Activated T-cell treated with anti-CD3 and anti-CD28 coated beads, Interleukin-2, amount 50 U/mL, for 4 hours (primary cell): ENCODE data around the gene PAM16. TPM values are rescaled to one million over a fixed set of nuclear protein-coding genes. Genes with fewer than 3 reads are reported as not detected.
"Not testable (repeated sequence)": the region's sequence is repeated elsewhere in the genome, so short reads cannot be mapped to it uniquely, and the experiment has no call there.

Source experiments
- ATAC-seq, 2 donors: fragments of 200-7000 bp; cut with Tn5 transposase; one replicate each; pipeline ENCODE4 v1.10.0; 2021
- DNase-seq: peaks from one replicate; pipeline ENCODE4 v3.0.0-alpha.2; 2020
- H3K27me3 Mint-ChIP-seq: one replicate; pipeline ENCODE4 v1.8.0; 2021; ENCODE audit warnings: low read depth, mixed read lengths
- H3K36me3 Mint-ChIP-seq: one replicate; pipeline ENCODE4 v1.8.0; 2022; ENCODE audit warnings: mixed read lengths; ENCODE audit not compliant: insufficient read depth
- H3K4me1 Mint-ChIP-seq: one replicate; pipeline ENCODE4 v1.8.0; 2021; ENCODE audit warnings: low read depth, mixed read lengths
- H3K4me3 Mint-ChIP-seq: one replicate; pipeline ENCODE4 v1.8.0; 2021; ENCODE audit warnings: mild to moderate bottlenecking, moderate library complexity, mixed read lengths
- H3K9me3 Mint-ChIP-seq: one replicate; pipeline ENCODE4 v1.8.0; 2021; ENCODE audit warnings: mixed read lengths
- total RNA-seq, 3 donors: library from RNA; stranded (reverse); gene quantifications; one replicate each; pipeline ENCODE4 v1.2.1, GENCODE V29; 2021

The PAM16 gene
- total RNA-seq, 3 donors from 2014 or later = 112 to 131 (median 125) TPM

- H3K27me3 Mint-ChIP-seq = no peaks in the 10 kb centered on the region
- DNase-seq = no peak
- peaks cover 3% of the 10 kb centered on the region for H3K36me3 Mint-ChIP-seq
- ATAC-seq = no peak
- no peaks in the 10 kb centered on the region for H3K9me3 Mint-ChIP-seq
- no peak overlapping the region for H3K4me3 Mint-ChIP-seq
- peaks cover 1% of the 10 kb centered on the region for H3K4me1 Mint-ChIP-seq
These were observed 5.7 kb upstream of the PAM16 start for GRCh38 chr16:4356820-4357219.

- Mint-ChIP-seq H3K4me3 (no peak overlapping the region), H3K27me3 (no peaks in the 10 kb centered on the region)
These were observed 3.6 kb upstream of the PAM16 start for GRCh38 chr16:4354512-4355409.

GRCh38 chr16:4353675-4354074, 2.6 kb upstream of the PAM16 start:
- Mint-ChIP-seq H3K9me3 (no peaks in the 10 kb centered on the region), H3K36me3 (no peaks in the 10 kb centered on the region), H3K4me1 (peaks cover 11% of the 10 kb centered on the region), H3K27me3 (no peaks in the 10 kb centered on the region), H3K4me3 (no peak overlapping the region)
- ATAC-seq = no peak
- no peak for DNase-seq

More at GRCh38 chr16:4354512-4355409, 3.6 kb upstream of the PAM16 start:
- no peak for ATAC-seq
- Mint-ChIP-seq H3K36me3 (peaks cover 3% of the 10 kb centered on the region), H3K4me1 (peaks cover 11% of the 10 kb centered on the region), H3K9me3 (no peaks in the 10 kb centered on the region)
- DNase-seq = no peak

DNA sequence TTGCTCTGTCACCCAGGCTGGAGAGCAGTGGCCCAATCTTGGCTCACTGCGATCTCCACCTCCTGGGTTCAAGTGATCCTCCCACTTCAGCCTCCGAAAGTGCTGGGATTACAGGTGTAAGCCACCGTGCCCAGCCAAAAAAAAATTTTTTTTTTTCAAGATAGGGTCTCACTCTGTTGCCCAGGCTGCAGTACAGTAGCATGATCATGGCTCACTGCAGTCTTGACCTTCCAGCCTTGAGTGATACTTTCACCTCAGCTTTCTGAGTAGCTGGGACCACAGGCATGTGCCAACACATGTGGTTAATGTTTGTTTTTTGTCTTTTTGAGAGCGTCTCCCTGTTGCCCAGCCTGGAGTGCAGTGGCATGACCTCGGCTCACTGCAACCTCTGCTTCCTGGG, 1.7 kb upstream of the PAM16 start:
- DNase-seq (no peak), ATAC-seq (no peak)
- H3K4me1 Mint-ChIP-seq = peaks cover 16% of the 10 kb centered on the region
- no peaks in the 10 kb centered on the region for H3K9me3 Mint-ChIP-seq
- H3K27me3 Mint-ChIP-seq = no peaks in the 10 kb centered on the region
- H3K36me3 Mint-ChIP-seq = peaks cover 5% of the 10 kb centered on the region
- H3K4me3 Mint-ChIP-seq = no peak overlapping the region

- Mint-ChIP-seq H3K9me3 (no peaks in the 10 kb centered on the region), H3K4me3 (peak overlapping the region; percentile 95), H3K27me3 (no peaks in the 10 kb centered on the region), H3K36me3 (peaks cover 5% of the 10 kb centered on the region), H3K4me1 (peaks cover 20% of the 10 kb centered on the region)
- DNase-seq (no peak), ATAC-seq (no peak)
These were observed 759 bp upstream of the PAM16 start for GRCh38 chr16:4351880-4352279.

DNA sequence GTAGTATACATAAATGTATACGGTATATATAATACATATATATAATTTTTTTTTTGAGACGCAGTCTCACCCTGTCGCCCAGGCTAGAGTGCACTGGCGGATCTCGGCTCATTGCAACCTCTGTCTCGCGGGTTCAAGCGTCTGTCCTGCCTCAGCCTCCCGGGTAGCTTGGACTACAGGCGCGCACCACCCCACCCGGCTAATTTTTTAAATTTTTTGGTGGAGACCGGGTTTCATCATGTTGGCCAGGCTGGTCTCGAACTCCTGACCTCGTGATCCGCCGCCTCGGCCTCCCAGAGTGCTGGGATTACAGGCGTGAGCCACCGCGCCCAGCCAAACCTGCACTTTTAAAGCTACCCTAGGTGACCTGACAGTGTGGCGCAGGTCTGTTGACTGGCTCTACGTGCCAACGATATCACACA, 745 bp downstream of the PAM16 start:
- no peak for DNase-seq
- H3K36me3 Mint-ChIP-seq = peaks cover 5% of the 10 kb centered on the region
- H3K4me3 Mint-ChIP-seq = peak overlapping the region; percentile 95
- peak; percentile 15 to 26 for ATAC-seq
- no peaks in the 10 kb centered on the region for H3K27me3 Mint-ChIP-seq
- H3K4me1 Mint-ChIP-seq = peaks cover 20% of the 10 kb centered on the region
- no peaks in the 10 kb centered on the region for H3K9me3 Mint-ChIP-seq

- H3K36me3 Mint-ChIP-seq = peaks cover 5% of the 10 kb centered on the region
- H3K4me1 Mint-ChIP-seq = peaks cover 24% of the 10 kb centered on the region
- H3K9me3 Mint-ChIP-seq = no peaks in the 10 kb centered on the region
- DNase-seq (no peak), ATAC-seq (no peak)
- peak overlapping the region; percentile 48 for H3K4me3 Mint-ChIP-seq
- H3K27me3 Mint-ChIP-seq = no peaks in the 10 kb centered on the region
These were observed 1.8 kb downstream of the PAM16 start for GRCh38 chr16:4349332-4349731.

GRCh38 chr16:4347765-4348509, 3.2 kb downstream of the PAM16 start:
- H3K27me3 Mint-ChIP-seq = no peaks in the 10 kb centered on the region
- H3K36me3 Mint-ChIP-seq = peaks cover 5% of the 10 kb centered on the region
- no peaks in the 10 kb centered on the region for H3K9me3 Mint-ChIP-seq
- H3K4me1 Mint-ChIP-seq = peaks cover 24% of the 10 kb centered on the region
- H3K4me3 Mint-ChIP-seq = no peak overlapping the region
- ATAC-seq (no peak), DNase-seq (no peak)

DNA sequence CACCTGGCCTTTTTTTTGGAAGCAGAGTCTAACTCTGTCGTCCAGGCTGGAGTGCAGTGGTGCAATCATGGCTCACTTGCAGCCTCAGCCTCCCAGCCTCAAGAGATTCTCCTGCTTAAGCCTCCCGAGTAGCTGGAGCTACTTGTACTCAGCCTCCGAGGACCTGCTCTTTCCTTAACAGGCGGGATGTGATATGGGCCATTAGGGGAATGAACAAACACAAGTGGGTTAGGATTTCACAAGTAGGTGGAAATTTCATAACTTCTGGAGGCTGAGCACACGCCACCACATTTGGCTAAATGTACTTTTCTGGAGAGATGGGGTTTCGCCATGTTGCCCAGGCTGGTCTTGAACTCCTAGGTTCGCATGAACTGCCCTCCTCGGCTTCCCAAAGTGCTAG, 4.1 kb downstream of the PAM16 start:
- Mint-ChIP-seq H3K27me3 (no peaks in the 10 kb centered on the region), H3K36me3 (peaks cover 5% of the 10 kb centered on the region), H3K9me3 (no peaks in the 10 kb centered on the region), H3K4me1 (peaks cover 24% of the 10 kb centered on the region), H3K4me3 (no peak overlapping the region)
- DNase-seq = no peak
- ATAC-seq = no peak

DNA sequence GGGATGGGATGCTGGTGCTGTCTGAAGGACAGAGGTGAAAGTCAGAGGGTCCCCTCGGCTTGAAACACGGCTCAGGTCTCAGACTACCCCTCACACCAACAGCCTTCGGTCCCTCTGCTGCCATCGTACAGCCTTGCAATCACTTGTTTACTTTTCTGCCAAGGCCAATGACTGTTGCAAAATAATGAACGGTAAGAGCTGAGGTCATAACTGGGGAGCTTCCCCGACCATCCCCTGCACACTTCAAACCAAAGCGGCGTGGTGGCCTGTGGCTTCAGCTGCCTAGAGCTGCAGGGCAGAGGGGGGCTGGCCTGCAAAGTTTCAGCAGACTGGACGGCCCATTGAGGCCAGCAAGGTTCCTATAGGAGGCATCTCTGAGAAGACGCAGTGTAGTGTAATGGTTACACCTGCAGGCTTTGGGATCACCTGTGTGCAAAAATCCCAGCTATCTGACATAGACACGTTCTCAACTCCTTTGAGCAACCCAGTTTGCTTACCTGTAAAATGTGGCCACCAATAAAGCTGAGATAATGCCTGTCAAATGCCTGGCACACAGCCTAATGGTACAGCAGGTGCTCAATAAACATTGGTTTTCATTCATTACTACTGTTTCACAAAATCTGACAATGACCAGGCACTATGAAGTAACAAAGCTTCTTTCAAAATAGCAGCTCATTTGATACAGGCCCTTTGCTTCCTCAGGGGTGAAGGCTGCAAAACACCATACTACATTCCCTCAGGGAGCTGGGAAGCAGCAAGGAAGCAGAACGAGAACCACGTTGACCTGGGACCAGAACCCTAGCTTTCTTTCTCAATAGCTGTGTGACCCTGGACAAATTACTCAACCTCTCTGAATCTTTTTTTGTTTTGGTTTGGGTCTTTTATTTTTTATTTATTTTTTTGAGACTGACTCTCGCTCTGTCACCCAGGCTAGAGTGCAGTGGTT, 5.0 kb downstream of the PAM16 start:
- DNase-seq (no peak), ATAC-seq (no peak)
- Mint-ChIP-seq H3K36me3 (peaks cover 5% of the 10 kb centered on the region), H3K9me3 (no peaks in the 10 kb centered on the region), H3K4me3 (no peak overlapping the region), H3K27me3 (no peaks in the 10 kb centered on the region), H3K4me1 (peaks cover 17% of the 10 kb centered on the region)

DNA sequence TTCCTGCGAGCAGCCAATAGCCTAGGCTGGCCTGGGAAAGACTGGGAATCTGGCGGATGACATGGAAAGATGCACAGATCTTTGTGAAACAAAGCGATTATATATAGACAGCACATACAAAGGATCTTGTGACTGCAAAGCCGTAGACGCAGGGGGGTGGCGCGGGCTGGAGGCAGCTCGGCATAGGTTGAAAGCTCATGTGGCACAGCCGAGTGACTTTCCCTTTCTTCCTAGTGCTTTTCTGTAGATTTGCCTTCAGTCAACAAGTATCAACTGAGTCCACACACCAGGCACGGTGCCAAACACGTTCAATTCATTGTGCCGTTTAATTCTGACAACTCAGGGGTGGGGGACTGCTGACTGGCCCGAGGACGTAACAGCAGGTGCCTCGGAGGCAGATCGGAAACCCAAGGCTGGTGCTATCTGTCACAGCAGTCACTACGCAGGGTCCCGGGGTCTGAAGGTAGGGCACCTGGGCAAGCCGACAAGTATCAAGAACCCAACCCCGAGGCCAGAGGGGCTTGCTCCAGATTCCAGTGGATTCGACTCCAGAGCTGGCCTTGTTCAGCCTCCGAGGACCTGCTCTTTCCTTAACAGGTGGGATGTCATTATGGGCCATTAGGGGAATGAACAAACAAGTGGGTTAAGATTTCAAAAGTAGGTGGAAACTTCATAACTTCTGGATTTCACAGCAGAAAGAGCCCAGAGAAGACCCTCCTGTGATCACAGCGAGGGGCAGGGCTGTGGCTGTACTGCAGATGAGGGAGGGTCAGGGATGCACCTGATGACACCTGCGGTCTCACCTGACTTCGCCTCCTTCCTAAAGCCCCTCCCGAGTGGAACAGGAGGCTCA, 5.9 kb downstream of the PAM16 start:
- no peak overlapping the region for H3K4me3 Mint-ChIP-seq
- H3K27me3 Mint-ChIP-seq = no peaks in the 10 kb centered on the region
- DNase-seq = no peak
- H3K36me3 Mint-ChIP-seq = peaks cover 5% of the 10 kb centered on the region
- peak in 1 of 2 donors; percentile 33 for ATAC-seq
- no peaks in the 10 kb centered on the region for H3K9me3 Mint-ChIP-seq
- H3K4me1 Mint-ChIP-seq = peaks cover 13% of the 10 kb centered on the region

DNA sequence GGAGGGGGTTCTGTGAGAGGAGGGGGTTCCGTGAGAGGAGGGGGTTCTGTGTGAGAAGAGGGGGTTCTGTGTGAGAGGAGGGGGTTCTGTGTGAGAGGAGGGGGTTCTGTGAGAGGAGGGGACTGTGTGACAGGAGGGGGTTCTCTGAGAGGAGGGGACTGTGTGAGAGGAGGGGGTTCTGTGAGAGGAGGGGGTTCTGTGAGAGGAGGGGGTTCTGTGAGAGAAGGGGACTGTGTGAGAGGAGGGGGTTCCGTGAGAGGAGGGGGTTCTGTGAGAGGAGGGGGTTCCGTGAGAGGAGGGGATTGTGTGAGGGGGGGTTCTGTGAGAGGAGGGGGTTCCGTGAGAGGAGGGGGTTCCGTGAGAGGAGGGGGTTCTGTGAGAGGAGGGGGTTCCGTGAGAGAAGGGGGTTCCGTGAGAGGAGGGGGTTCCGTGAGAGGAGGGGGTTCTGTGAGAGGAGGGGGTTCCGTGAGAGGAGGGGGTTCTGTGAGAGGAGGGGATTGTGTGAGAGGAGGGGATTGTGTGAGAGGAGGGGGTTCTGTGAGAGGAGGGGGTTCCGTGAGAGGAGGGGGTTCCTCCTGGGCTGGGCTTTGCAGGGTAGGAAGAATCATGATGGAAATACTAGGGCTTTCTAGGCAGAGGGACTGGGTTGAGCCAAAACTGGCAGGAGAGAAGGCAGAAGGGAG, 6.7 kb downstream of the PAM16 start:
- not testable (repeated sequence) for H3K9me3 Mint-ChIP-seq, ATAC-seq, DNase-seq, H3K36me3 Mint-ChIP-seq, H3K4me3 Mint-ChIP-seq, H3K27me3 Mint-ChIP-seq
- peaks cover 13% of the 10 kb centered on the region for H3K4me1 Mint-ChIP-seq
